Astrocyte of the spinal cord (primary cell): ENCODE measurements around the gene BNC2.

ENCODE experiments used
- DNase-seq: peaks from one replicate; pipeline ENCODE4 v3.0.0; 2011; ENCODE audit warnings: low read depth, low spot score
- H3K4me3 ChIP-seq: 2 replicates; pipeline ENCODE4 v1.5.1; 2011; ENCODE audit warnings: low read depth, mild to moderate bottlenecking, low read length, moderate library complexity
- CTCF ChIP-seq: IDR thresholded peaks from 2 replicates; pipeline ENCODE4 v1.5.1; 2012; ENCODE audit warnings: low read depth, mild to moderate bottlenecking, low read length, inconsistent platforms
- in situ Hi-C: cut with HindIII; loops from 2 replicates; pipeline ENCODE4 v1.10.0; 2017; ENCODE audit warnings: low sequenced_read_pairs

Gene BNC2

GRCh38 chr9:16769291-16769690 lies 101.2 kb downstream of the BNC2 start:
- TF ChIP-seq CTCF = no peak
- no peak for DNase-seq
- in situ Hi-C loops = no loop called here
- H3K4me3 ChIP-seq = no peak overlapping the region

GRCh38 chr9:16768816-16769215 lies 101.7 kb downstream of the BNC2 start:
- DNase-seq = no peak
- no peak for TF ChIP-seq CTCF
- in situ Hi-C loops = no loop called here
- H3K4me3 ChIP-seq = no peak overlapping the region

GRCh38 chr9:16767366-16767765 lies 103.1 kb downstream of the BNC2 start:
- no peak for DNase-seq
- no peak for TF ChIP-seq CTCF
- H3K4me3 ChIP-seq = no peak overlapping the region
- in situ Hi-C loops = no loop called here

GRCh38 chr9:16763946-16764345 lies 106.5 kb downstream of the BNC2 start:
- in situ Hi-C loops = no loop called here
- DNase-seq = no peak
- TF ChIP-seq CTCF = no peak
- H3K4me3 ChIP-seq = no peak overlapping the region

GRCh38 chr9:16755467-16756160 lies 114.9 kb downstream of the BNC2 start:
- in situ Hi-C loops = no loop called here
- no peak for TF ChIP-seq CTCF

GRCh38 chr9:16754662-16755061 lies 115.8 kb downstream of the BNC2 start:
- in situ Hi-C loops = no loop called here
- no peak for DNase-seq
- TF ChIP-seq CTCF = no peak
- H3K4me3 ChIP-seq = no peak overlapping the region

More at GRCh38 chr9:16755467-16756160, 114.9 kb downstream of the BNC2 start:
- no peak for DNase-seq
- no peak overlapping the region for H3K4me3 ChIP-seq
